Germinal center (tissue), 1 donor: ENCODE results near the gene DCPS.
"Not testable (repeated sequence)": the region's sequence is repeated elsewhere in the genome, so short reads cannot be mapped to it uniquely, and the experiment has no call there.

ENCODE experiments used
- DNase-seq: peaks from one replicate; pipeline ENCODE4 v3.0.0; 2012; ENCODE audit warnings: mixed read lengths, low spot score

The DCPS gene

GRCh38 chr11:126290887-126291286, 13.0 kb upstream of the DCPS start:
- DNase-seq = no peak

- DNase-seq = no peak
Measured at GRCh38 chr11:126293726-126294125, 10.1 kb upstream of the DCPS start.

GRCh38 chr11:126297004-126297403, 6.9 kb upstream of the DCPS start:
- no peak for DNase-seq

DNA sequence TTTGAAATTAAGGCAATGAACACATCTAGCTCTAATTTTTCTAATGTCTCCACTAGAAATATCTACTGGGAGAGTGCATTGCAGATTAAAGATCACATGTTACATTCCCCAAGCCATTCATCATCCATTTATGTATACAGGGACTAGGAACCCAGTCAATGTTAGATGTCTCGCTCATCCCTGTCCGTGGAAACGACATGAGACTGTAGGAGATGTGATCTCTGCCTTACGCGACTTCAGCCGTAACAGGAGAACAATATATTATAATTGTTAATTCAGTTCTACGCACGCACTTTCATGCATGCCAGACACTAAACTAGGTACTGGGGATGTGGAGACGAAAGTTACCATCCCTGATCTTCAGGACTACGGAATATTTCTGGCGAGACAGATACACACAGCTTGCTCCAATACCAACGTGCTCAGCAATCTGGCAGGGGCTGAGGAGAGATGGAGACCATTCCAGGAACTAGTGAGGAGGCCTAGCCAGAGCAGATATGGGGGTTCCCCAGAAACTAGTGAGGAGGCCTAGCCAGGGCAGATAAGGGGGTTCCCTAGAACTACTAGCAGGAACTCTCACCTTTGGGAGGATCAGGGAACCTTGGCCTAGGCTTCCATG, 706 bp downstream of the DCPS start:
- DNase-seq = no peak

DNA sequence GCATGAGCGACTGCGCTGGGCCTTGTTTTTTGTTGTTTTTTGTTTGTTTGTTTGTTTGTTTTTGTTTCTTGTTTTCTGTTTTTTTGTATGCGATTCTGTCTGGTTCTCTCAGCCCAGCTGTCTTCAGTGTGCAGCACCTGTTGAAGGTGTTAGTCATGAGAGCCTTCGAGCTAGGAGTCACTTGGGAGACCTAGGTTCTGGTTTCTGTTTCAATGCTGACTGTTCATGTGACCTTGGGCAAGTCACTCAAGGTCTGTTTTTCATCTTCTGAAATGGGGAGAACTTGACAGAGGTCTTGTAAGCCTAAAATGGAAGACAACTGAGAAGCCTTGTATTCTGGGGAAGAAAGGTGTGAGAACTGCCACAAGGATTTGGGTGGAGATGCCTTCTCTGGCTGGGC, 1.8 kb downstream of the DCPS start:
- peak; percentile 34 for DNase-seq

- no peak for DNase-seq
Measured at GRCh38 chr11:126307706-126308105, 3.8 kb downstream of the DCPS start.

DNA sequence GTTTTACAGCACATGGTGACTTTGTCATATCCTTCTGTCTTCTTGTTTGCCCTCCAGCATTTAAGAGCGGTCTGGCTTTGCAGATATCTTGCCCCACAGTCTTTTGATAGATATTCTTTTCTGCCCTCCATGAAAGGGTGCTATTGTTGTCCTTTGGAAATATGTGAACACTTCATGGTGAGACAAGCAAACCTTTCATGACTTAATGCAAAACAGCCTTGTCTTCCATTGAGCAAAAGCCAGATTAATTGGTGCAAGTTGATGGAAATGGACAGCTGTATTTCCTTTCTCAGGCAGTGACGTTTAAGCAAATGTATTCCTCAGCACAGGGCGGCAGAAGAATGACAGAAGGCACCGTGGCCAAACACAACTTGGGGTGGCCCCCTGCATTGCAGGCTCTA, 4.4 kb downstream of the DCPS start:
- DNase-seq = no peak

- DNase-seq = not testable (repeated sequence)
Measured at GRCh38 chr11:126308771-126309170, 4.9 kb downstream of the DCPS start.

GRCh38 chr11:126310200-126310991, 6.5 kb downstream of the DCPS start:
- peak; percentile 47 for DNase-seq

DNA sequence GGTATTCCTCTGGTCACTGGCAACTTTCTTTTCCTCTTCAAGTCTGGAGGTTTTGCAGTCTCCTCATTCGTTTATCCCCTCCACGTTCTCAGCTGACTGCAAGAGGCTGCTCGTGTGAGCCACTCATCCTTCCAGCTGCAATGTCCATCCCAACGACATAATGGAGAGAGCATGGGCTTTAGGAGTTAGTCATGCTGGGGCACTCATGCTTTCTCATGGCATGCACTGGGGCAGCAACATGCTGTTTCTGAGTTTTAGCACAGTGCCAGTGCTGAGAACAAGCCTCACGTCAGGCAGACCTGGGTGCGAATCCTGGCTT, 7.1 kb downstream of the DCPS start:
- DNase-seq = no peak

DNA sequence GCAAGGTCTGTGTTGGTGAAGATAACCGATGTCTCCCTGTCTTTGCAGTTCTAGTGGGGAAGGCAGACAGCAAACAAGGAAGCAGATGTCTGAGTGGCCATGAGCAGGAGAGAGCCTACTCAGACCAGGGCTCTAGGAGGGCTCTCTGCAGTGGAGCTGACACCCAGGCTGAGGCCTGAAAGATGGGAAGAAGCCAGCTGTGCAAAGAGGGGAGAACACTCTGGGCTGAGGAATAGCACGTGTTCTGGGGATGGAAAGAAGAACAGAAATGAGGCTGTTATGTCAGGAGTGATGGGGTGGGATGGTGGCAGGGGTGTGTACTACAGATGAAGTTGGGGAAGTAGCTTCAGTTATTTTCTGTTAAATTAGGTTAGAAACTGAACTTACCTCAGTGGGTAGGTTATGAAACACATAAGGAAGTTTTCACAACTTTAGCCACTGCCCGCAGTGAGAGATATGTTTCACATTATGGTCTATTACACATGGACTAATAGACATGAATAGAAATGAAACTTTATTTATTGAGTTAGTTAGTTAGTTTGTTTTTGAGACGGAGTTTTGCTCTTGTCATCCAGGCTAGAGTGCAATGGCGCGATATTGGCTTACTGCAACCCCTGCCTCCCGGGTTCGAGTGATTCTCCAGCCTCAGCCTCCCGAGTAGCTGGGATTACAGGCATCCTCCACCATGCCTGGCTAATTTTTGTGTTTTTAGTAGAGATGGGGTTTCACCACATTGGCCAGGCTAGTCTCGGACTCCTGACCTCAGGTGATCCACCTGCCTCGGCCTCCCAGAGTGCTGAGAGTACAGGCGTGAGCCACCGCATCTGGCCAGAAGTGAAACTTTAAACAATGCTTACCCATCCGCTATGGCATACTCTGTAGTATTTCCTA, 7.8 kb downstream of the DCPS start:
- no peak for DNase-seq

GRCh38 chr11:126312961-126313360, 9.1 kb downstream of the DCPS start:
- DNase-seq = no peak

- DNase-seq = no peak
Measured at GRCh38 chr11:126313826-126314225, 10.0 kb downstream of the DCPS start.

DNA sequence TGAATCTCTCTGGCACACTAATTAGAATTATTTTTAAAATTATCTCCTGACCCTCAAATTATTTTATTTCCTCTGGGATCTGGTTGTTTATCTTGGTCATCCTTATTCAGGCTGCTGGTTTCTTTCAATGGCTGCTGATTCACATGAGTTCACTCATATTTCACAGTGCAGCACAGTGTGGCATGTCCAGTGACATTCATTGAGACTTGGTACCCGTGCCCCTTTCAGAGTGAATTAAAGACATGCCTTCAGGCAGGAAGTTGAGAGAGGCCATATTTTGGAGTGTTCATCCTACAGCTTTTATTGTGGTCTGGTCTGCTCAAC, 13.5 kb downstream of the DCPS start:
- DNase-seq = no peak

- DNase-seq = no peak
Measured at GRCh38 chr11:126317756-126318573, 14.1 kb downstream of the DCPS start.

GRCh38 chr11:126318574-126319373, 14.9 kb downstream of the DCPS start:
- DNase-seq = no peak

GRCh38 chr11:126319374-126319740, 15.5 kb downstream of the DCPS start:
- no peak for DNase-seq

DNA sequence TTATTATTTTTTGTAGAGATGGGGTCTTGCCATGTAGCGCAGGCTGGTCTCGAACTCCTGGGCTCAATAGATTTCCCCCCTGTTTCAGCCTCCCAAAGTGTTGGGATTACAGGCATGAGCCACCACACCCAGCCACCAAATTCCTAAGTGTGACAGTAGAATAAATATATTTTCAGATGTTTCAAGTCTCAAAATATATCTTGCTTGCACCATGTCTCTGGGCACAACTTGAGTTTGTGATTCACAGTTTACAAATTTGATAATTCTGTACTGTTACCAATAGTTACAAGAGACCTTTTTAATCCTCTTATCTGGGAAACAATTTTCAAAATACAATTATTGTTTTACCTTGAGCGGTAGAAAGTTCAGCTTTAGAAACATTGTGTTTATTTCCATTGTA, 19.1 kb downstream of the DCPS start:
- DNase-seq = no peak

- no peak for DNase-seq
Measured at GRCh38 chr11:126327281-126328000, 23.6 kb downstream of the DCPS start.

DNA sequence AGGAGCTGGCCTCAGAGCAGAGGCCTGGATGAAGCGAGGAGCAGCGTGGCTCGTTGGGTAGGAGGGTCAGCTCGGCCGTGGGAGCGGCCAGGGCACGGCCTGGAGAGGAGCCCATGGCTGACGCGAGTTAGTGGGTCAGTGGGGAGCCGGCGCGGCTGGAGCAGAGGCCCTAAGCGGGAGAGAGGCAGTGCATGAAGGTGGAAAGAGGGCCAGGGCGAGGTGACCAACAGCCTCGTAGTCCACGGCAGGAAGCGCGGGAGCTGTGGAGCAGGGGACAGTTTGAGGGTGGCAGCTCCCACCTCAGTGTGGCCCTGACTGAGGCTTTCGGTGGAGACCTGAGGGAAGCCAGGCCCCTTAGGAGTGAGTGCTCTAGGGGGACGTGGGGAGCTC, 24.1 kb downstream of the DCPS start:
- no peak for DNase-seq

- DNase-seq = no peak
Measured at GRCh38 chr11:126328444-126328843, 24.6 kb downstream of the DCPS start.
